ENCODE measurements around the gene CREB3L1.

- TF ChIP-seq POLR2A (IDR thresholded peaks at IDR 0.05; ENCODE audit: low read length) (peak; percentile 25), GATA1 (IDR thresholded peaks at IDR 0.05; ENCODE audit: low read depth, low read length) (no peak)
Measured at GRCh38 chr11:46361283-46362155, 84.1 kb downstream of the CREB3L1 start.

Measured in erythroblast (primary cell).